Stimulated activated CD4-positive, alpha-beta T cell treated with anti-CD3 and anti-CD28 coated beads, Interleukin-1b, Interleukin-23, amount 100 ng/mL, for 48 hours (primary cell): ENCODE results near the gene KCNH8.

Experiments used
- DNase-seq: peaks from one replicate; pipeline ENCODE4 v3.0.0-alpha.2; 2020

KCNH8 gene

DNA sequence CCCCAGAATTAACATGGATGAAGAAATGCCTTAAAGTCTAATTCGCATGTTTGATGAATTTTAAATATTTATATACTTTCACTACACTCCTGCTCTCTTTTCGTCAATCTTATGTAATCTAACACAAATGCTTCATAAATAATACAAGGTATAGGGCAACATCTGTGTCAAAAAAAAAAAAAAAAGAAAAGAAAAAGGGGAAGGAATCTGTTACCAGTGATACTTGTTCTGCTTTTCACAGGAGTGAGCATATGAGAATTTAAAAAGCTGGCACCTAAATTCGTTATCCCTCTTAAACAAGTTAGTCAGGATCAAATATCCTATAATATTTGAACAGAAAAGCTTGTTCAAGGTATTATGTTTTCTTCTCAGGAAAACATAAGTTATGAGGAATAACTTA, 243.8 kb downstream of the KCNH8 start:
- DNase-seq: no peak

DNA sequence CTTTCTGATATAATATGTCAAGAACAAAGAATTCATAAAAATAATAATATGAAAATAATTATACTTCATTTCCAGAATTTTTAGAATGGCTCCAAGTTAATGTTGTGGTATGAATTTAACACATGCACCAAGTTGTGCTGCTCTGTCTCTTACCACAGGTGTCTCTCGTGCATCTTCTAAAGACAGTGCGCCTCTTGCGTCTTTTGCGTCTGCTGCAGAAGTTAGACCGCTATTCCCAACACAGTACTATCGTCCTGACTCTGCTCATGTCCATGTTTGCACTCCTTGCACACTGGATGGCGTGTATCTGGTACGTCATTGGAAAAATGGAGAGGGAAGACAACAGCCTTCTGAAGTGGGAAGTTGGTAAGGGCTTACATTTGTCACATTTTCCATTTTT, 246.6 kb downstream of the KCNH8 start:
- no peak for DNase-seq

DNA sequence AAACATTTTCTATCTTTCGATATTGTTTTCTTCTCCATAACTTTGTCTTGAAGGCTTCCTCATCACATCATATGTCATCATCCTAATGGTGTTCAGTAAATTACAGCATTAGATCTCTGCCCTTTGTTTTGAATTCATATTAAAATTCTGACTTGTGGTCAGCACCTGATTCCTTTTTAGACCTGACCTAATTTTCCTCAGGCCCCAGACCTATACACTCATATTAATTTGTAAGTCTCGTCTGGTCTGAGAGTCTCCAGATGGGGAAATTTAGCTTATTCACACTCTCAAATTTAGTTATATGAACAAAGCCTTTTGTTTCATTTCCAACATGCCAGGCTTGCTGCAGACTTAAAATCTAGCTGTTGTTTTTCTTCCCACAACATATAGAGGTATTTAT, 248.4 kb downstream of the KCNH8 start:
- no peak for DNase-seq

DNA sequence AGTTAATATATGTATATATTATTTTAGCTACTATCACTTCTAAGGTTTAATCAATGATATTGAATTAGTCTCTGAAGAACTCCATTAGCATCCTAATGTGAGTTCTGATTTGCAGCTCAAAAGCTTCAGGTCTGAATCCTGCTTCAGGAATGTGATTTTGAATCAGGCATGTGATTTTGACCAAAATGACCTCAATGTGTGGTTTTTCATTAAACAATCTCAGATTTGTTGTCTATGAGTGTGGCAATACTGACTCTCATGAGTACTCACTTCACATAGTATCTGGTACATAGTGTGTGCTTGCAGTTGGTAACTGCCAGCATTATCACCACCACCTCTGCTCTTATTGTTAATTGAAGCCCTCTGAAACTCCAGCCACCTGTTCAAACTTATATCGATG, 251.0 kb downstream of the KCNH8 start:
- DNase-seq: no peak

DNA sequence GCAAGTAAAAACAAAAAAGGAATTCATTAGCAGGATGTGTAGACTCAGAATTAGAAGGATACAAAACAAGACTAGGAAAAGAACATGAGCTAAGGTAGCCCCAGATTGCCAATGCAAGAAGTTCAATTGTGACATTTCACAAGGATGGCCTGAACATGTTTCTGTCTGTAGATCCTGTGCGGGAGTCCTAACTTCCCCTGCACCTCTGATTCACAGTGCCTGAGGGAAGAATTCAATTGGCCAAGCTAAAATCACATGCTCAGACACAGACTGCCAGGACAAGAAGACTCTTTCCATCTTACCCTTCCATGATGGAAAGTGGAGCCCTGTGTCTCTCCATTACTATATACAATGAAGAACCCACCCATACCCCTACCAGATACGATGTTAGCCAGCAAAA, 251.5 kb downstream of the KCNH8 start:
- no peak for DNase-seq

DNA sequence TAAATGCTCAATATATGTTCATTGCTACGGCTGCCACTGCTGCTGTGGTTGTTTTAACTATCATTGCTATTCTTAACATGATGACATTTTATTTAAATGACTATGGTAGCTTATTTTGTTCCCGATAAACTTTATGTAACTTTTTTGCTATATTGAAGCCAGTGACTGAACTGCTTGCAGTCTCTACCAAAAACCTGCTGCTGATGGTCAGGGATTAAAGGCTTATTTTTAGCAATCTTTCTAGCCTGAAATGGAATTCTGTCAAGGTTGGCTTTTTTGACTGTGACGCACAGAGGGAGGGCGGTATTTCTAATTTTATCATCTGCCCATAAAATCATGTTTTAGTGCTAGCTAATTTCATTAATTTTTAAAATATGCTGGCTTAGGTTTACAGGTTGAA, 271.8 kb downstream of the KCNH8 start:
- DNase-seq: no peak

DNA sequence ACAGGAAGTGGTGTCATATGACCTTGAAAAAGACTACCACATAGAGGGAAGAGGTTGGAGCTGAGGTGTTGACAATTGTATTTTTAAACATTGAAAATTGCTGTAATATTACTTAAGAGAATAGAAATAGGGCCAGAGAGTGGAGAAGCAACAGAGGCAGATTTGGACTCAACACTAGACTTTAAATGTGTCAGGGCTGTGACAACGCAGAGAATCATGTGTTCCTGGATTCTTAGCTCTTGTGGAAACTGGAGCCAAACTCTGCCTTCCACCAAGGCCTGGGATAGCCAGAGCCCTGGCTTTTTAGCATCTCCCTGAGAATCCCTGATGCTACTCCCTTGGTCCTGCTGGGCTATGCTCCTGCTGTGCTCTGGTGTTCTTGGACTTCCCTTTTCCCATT, 277.5 kb downstream of the KCNH8 start:
- no peak for DNase-seq

DNA sequence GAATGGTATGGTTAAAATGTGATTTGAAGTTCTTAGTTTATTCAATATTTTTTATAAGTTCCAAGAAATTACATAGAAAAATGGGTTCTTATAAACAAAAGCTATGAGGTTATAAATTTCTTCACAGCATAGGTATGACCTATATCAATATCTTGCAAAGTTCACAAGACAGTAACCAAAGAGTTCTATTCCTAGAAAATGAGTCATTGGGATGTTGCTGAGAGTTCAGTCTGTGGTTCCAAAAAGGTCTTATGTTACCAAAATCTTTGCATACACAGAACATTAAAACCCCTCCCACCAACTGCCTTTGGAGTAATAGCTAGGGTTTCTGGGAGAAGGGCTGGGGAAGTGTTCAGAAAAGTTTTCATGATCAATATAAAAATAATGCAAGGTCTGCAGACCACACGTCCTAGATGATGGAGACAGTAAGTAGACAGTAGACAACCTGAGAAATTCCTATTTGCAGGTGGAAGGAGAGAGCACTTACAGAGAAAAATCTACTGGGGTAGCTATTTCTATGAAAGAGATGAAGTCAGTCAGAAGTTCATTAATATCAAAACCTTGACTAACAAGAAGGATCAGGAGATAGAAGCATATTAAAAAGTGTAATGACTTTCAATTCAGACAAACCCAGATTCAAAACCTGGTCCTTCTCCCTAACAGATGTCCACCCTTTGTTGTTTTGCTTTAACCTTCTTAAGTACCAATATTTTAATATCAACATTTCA, 279.3 kb downstream of the KCNH8 start:
- no peak for DNase-seq

DNA sequence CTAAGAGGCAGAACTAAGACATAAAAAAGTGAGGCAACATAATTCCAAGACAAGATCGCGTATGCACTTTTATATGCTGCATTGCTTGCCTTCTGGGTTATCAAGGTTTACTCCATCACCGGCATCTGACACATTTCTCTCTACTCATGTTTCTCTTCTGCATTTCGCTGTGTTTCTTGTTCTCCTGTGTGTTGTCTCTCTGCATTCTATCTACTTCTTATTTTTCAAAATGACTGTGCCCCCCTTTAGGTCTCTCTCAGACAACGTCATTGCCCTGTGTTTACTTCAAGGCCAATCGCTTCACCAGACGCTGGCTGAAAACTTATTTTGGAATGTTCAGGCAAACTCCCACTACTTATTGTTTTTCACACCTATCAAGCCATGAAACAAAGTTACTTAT, 280.4 kb downstream of the KCNH8 start:
- no peak for DNase-seq

DNA sequence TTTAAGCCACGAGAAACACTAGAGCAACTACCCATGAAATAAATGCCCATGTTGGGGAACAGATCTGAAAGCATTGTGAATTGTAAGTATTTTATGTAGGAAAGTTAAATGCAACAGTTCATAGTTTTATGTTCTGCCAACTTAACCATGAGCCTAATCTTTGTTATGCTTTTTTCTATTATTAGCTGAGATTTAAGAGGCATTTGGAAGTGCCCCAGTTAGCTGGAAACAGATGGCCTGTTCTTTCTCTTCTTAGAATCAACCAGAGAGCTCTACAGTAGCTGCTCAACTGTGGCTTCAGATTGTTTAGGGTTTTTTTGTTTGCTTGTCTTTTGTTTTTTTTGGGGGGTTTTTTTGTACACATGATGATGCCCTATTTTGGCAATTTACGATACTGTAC, 284.4 kb downstream of the KCNH8 start:
- no peak for DNase-seq

DNA sequence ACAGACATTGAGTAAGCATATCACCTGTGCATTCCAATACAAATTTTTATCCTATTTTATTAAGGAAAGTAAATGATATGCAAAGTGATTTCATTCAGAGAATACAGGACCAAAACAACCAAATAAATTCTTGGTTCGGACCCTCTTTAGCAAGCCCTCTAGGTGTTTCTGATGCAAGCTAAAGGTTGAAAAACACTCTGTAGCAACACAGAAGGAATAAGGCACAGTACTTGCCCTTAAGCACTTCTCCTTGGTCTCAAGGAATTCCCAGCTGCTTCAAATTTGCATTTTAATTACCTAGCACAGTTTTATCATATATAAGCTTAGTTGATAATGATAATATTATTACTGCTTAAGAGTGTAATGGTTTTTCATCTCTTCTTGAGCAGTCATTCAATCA, 288.4 kb downstream of the KCNH8 start:
- no peak for DNase-seq

DNA sequence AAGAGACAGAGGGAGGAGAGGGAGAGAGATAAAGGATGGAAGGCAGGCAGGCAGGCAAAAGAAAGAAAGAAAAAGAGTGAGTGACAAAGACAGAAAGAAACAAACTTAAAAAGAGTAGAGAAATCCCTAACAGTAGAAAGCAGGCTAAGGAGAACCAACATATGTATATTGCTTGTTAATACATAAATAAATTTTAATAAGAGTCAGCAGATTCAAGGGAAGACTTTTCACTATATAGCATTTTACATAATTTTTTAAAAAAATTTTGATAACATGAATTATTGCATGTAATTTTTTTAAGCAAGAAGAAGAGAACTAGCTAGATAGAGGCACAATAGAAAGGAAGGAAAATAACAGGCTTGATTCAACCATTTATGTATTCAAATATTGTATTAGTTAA, 291.6 kb downstream of the KCNH8 start:
- no peak for DNase-seq

DNA sequence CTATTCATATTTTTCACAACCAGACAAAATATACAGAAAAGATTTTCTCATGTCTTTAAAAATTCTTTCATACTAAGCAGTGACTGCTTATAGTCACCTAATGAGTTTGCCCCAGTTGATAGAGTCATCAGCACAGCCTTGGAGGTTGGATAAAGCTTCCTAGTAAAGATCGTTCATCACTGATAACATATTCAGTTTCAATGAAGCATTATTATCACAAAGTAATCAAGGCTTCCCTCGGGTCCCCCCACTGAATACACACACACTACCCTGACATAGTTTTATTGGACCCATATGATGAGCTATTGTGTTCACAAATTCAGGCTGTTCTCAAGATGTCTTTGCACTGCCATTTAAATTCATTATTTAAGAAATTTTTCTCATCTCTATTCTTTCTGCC, 297.8 kb downstream of the KCNH8 start:
- no peak for DNase-seq

DNA sequence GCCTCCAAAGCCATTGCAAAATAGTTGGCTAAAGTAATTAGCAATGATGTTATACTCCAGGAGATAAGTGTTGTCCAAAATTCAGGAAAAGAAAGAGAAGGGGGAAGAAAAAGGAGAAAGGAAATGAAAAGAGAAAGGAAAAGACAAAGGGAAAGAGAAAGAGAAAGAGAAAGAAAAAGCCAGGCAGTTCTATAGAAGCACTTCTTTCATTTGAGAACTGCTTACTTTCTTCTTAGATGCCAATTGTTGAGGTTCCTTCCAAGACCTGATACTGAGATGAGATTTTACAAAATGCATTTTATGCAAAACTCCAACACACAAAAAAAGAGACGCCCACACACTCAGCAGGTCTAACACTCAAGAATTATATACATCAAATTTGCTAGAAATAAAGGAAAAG, 298.4 kb downstream of the KCNH8 start:
- DNase-seq: no peak

DNA sequence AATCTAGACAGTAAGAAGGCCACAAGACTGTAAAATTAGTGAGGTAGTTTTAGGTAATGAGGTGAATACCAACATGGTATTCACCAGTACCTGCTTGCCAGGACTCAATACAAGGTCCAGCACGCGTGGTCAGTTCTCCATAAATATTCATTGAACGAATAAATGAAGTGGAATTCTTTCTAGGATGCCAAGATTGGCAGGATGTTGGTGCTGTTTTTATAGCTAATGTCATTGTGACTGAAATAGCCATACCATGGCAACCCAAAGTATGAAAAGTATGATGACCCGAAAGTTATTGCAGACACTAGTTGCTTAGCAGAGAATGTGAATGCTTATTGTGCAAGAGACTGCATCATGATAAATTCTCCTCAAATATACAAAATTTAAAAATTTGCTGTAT, 307.2 kb downstream of the KCNH8 start:
- no peak for DNase-seq

DNA sequence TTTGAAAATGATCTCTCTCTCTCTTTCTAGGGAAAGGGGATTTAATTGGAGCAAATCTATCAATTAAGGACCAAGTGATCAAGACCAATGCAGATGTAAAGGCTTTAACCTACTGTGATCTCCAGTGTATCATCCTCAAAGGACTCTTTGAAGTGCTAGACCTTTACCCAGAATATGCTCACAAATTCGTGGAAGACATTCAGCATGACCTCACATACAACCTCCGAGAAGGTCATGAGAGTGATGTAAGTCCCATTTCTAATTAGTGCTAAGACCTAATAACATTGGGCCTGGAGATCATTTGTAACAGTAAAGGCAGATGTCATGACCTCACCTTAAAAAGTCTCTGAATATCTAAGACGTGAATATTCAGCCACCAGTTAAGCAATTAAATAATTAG, 308.4 kb downstream of the KCNH8 start:
- DNase-seq: no peak

DNA sequence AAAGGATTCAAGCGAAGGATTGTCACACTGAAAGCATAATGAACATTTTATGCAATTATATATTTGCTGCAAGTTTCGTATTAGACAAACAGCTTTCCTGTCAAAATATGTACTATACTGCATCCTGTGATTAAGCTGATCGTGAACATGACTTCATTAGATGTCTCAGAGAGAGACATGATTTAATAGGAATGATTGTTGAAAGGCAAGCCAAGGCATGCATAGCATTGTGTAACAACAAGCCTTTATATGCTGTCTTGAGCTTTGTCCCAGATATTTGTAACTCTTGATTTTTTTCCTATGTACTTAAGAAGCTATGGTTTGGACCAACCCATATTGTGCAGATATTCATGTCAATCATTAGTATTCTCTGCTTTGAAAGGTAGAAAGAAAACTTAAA, 309.1 kb downstream of the KCNH8 start:
- DNase-seq: no peak

DNA sequence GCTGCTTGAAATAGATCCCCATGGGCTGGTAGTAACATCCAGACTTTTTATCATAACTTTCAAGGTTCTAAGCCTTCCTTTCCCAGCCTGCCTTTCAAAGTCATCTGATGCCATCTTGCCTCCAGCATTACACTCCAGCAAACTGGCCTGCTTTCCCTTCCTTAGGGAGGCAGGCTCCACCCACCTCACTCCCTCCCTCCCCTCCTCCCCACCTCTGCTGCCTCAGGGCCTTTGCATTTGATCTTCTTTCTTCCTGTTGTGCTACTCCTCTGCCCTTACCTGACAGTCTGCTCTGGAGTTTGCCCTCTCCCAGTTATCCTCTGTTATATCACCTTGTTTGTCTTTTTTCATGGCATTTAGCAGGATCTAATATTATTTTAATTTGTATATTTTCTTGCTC, 319.5 kb downstream of the KCNH8 start:
- no peak for DNase-seq

DNA sequence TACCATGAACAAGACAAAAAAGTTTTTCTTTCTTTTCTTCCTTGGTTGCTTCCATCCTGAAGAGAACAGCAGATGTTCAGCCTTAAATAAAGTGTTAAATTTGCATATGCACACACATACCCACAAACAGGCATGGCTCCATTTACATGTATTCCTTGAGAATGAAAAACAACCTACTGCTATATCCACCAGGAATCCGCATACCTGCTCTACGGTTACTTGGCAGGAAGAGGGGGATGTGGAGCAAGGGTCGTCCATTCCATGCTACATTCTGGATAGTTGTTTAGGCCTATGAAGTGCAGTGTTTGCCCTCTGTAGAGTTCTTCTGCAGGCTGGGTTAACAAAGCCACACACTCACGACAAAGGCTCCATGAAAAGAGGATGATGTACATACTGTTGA, 322.8 kb downstream of the KCNH8 start:
- no peak for DNase-seq

DNA sequence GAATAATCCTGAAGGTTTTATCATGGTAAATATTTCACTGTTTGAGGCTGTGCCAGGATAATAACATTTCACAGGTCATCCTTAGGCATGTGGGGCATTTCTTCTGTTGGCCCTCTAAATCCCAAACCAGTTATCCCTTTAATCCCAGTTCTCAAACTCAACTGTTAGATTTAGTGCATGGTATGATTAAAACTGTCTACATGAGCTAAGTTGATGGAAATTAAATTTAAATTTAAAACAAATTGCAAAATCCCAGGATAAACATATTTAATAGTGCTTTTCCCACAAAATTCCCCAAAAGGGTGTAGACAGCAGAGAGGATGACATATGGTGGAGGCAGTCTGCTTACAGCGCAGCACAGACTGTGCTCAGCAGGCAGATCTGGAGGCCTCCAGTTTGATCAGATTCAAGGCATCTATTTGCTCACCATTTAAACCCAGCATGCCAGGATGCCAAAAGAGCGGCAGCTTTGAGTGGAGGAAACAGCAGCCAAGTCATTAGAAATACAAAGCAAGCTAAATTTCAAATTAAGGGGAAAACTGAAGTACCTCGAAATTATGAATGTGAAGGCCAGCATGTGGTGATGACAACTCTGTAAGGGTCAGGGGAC, 325.8 kb downstream of the KCNH8 start:
- DNase-seq: no peak

DNA sequence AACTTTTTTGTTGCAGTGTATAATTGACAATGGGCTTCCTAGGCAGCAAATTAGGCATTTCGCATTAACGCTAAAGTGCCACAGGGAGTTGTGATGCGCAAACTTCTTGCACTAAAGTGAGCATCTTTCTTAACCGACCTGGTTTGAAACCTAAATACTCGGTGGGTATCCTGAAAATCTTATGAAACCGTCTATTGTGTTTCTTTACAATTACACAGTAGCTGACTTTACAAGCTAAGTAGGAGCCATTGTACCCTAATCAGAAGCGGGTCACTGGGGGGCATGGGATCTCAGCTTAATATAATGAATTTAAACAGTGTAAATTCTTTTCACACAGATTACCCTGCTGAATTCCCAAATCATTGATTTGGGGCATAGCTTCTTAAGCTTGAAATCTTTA, 328.0 kb downstream of the KCNH8 start:
- no peak for DNase-seq

DNA sequence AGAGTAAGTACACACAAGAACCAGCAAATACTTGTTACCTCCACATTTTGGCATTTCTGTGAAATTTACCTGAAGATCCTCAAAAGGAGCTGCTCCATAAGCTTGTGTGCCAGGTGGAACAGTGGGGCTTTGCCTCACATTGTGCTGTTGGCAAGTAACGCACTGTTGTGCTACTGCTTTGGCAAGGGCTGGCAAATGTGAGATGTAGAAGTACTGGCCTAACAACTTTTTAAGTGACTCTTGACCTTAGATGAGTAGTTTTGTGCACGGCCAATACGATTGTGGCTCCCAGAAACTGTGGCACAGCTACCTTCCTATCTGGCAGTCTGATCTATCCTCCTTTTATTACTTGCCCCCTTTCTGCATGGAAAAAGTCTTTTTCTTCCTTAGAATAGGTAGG, 337.0 kb downstream of the KCNH8 start:
- DNase-seq: no peak

DNA sequence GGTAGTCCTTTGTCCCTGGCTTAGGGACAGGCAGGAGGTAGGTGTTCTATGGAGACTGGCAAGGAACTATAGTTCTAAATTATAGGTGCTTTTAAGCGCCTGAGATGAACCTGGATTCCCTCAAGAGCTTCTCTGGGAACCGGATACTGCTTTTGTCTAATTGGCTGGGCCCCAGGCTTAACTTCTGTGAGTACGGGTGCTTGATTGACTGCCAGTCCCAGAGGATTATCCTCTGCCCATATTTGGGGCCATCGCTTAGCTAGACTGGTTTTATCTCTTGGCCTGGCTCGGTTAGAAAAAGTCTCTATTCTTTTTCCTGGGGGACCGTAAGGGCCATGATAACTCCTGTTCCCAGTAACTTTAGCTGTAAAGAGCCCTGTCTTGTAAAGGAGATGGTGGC, 339.1 kb downstream of the KCNH8 start:
- DNase-seq: no peak

DNA sequence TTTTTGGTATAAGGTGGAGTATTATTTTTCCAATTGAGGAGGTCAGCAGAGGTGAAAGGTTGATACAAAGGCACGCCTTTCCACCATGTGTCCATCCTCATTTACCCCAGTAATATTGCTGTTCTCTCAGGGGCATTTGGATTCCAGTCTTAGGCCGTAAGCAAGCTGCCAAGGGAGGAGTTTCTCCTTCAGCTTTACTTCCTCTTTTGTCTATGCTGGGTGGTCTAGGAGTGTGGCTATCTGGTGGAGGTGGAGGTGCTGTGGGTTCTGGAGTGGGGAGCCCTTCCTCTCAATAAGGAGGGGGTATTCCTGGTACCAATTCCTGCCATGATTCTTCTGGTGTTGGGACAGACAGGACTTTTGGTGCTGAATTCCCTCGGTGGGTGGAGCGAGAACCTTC, 340.6 kb downstream of the KCNH8 start:
- no peak for DNase-seq

DNA sequence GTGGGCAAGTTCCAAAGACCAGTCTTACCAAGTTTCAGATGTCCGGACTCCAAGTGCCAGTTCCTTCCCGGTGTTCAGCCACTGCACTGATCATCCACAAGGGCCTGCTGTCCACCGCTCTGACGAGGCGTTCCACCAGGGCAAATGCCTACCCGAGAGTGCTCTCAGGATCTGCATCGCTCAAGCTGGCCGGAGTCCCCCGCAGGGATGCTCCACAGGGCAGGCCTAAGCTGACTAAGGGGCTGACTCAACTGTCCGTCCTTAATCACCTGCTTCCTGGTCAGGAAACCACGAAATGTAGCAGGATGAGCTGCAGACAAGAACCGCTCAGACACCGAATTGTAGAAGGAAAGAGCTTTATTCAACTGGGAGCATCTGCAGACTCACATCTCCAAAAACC, 341.6 kb downstream of the KCNH8 start:
- no peak for DNase-seq
